ENCODE measurements around the gene DHPS. TPM values are rescaled to one million over a fixed set of nuclear protein-coding genes. Genes with fewer than 3 reads are reported as not detected.

DHPS gene
- total RNA-seq = 63.4 and 72.7 TPM in 2 replicates

GRCh38 chr19:12681074-12681987 lies at the start of gene DHPS:
Gene DHPS (minus strand): TSS chr19:12681880. CDS start chr19:12681766, 114 bp downstream.

GRCh38 chr19:12723641-12724426 lies 42.2 kb upstream of the DHPS start, which contains the start of gene TNPO2:
Gene TNPO2 (minus strand): TSS chr19:12723932. CDS start chr19:12720977, 2,955 bp downstream.

GRCh38 chr19:12696366-12697335 lies 15.0 kb upstream of the DHPS start, which contains the start of gene FBXW9:
Gene FBXW9 (minus strand): TSS chr19:12696631. CDS start chr19:12696581, 50 bp downstream.

GRCh38 chr19:12687496-12688196 lies 6.0 kb upstream of the DHPS start, which contains the start of gene GNG14:
Gene GNG14 (plus strand): TSS chr19:12687998. CDS start chr19:12688049, 51 bp downstream.

GRCh38 chr19:12666265-12667048 lies 15.2 kb downstream of the DHPS start, which contains the start of the genes MAN2B1 and WDR83:
Gene MAN2B1 (minus strand): TSS chr19:12666742. CDS start chr19:12666701, 41 bp downstream.
Gene WDR83 (plus strand): TSS chr19:12666807. CDS start chr19:12669791, 2,984 bp downstream.

Other genes with a start within 250 kb of the DHPS start
- gene ZNF443, start 240.9 kb downstream of the DHPS start, total RNA-seq = 2.4 and 3.0 TPM in 2 replicates
- gene ZNF709, start 197.1 kb downstream of the DHPS start, total RNA-seq = 0.64 and 0.96 TPM in 2 replicates
- 4.3 and 5.1 TPM in 2 replicates for gene ZNF564, start 130.4 kb downstream of the DHPS start, total RNA-seq
- gene ZNF490, start 71.1 kb downstream of the DHPS start, total RNA-seq = 7.0 and 7.7 TPM in 2 replicates
- gene ZNF791, start 71.0 kb downstream of the DHPS start, total RNA-seq = 7.2 and 13.6 TPM in 2 replicates
- 42.8 and 58.8 TPM in 2 replicates for gene MAN2B1, start 15.1 kb downstream of the DHPS start, total RNA-seq
- gene WDR83, start 15.1 kb downstream of the DHPS start, total RNA-seq = 6.3 and 11.7 TPM in 2 replicates
- gene GNG14, start 6.1 kb upstream of the DHPS start, total RNA-seq = not detected in 2 replicates
- gene FBXW9, start 14.8 kb upstream of the DHPS start, total RNA-seq = 8.2 and 8.7 TPM in 2 replicates
- 28.4 and 29.4 TPM in 2 replicates for gene TNPO2, start 42.1 kb upstream of the DHPS start, total RNA-seq
- 110 and 143 TPM in 2 replicates for gene TRIR, start 52.8 kb upstream of the DHPS start, total RNA-seq
- gene GET3, start 55.6 kb upstream of the DHPS start, total RNA-seq = 72.9 and 77.6 TPM in 2 replicates
- gene BEST2, start 69.9 kb upstream of the DHPS start, total RNA-seq = not detected in 2 replicates
- 40.9 and 52.3 TPM in 2 replicates for gene HOOK2, start 93.7 kb upstream of the DHPS start, total RNA-seq
- 221 and 311 TPM in 2 replicates for gene JUNB, start 109.6 kb upstream of the DHPS start, total RNA-seq
- gene PRDX2, start 119.9 kb upstream of the DHPS start, total RNA-seq = 178 and 246 TPM in 2 replicates
- gene THSD8, start 120.2 kb upstream of the DHPS start, total RNA-seq = not detected in 2 replicates
- 9.2 and 14.7 TPM in 2 replicates for gene RNASEH2A, start 124.7 kb upstream of the DHPS start, total RNA-seq
- not detected in 2 replicates for gene RTBDN, start 152.7 kb upstream of the DHPS start, total RNA-seq
- gene MAST1, start 156.6 kb upstream of the DHPS start, total RNA-seq = 0.43 and 1.4 TPM in 2 replicates
- gene DNASE2, start 199.6 kb upstream of the DHPS start, total RNA-seq = 25.8 and 48.2 TPM in 2 replicates
- 0.24 TPM in 1 of 2 replicates, not detected in the other for gene KLF1, start 205.3 kb upstream of the DHPS start, total RNA-seq
- gene GCDH, start 209.3 kb upstream of the DHPS start, total RNA-seq = 21.5 and 28.9 TPM in 2 replicates
- not detected in 2 replicates for gene SYCE2, start 237.4 kb upstream of the DHPS start, total RNA-seq